HUES6 (cell line): Measurements from ENCODE around the gene TMBIM6.
"Not testable (repeated sequence)": the region's sequence is repeated elsewhere in the genome, so short reads cannot be mapped to it uniquely, and the experiment has no call there.

Experiments
- H3K27ac ChIP-seq: 2 replicates; pipeline ENCODE4 v1.7.0; 2013; ENCODE audit warnings: low read depth, mild to moderate bottlenecking, low read length, inconsistent platforms
- H3K27me3 ChIP-seq: 2 replicates; pipeline ENCODE4 v1.6.1; 2013; ENCODE audit warnings: low read length; ENCODE audit not compliant: control insufficient read depth, insufficient read depth
- H3K36me3 ChIP-seq: 2 replicates; pipeline ENCODE4 v1.6.1; 2013; ENCODE audit warnings: low read length; ENCODE audit not compliant: control insufficient read depth, insufficient read depth
- H3K4me1 ChIP-seq: 2 replicates; pipeline ENCODE4 v1.6.1; 2013; ENCODE audit warnings: low read length; ENCODE audit not compliant: control insufficient read depth, insufficient read depth
- H3K4me3 ChIP-seq: 2 replicates; pipeline ENCODE4 v1.5.1; 2013; ENCODE audit warnings: low read depth, low read length
- H3K9ac ChIP-seq: one replicate; pipeline ENCODE4 v1.6.1; 2013; ENCODE audit warnings: mild to moderate bottlenecking, low read length
- H3K9me3 ChIP-seq: 2 replicates; pipeline ENCODE4 v1.6.1; 2013; ENCODE audit warnings: low read depth, low read length; ENCODE audit not compliant: control insufficient read depth, insufficient read depth

Gene TMBIM6

DNA sequence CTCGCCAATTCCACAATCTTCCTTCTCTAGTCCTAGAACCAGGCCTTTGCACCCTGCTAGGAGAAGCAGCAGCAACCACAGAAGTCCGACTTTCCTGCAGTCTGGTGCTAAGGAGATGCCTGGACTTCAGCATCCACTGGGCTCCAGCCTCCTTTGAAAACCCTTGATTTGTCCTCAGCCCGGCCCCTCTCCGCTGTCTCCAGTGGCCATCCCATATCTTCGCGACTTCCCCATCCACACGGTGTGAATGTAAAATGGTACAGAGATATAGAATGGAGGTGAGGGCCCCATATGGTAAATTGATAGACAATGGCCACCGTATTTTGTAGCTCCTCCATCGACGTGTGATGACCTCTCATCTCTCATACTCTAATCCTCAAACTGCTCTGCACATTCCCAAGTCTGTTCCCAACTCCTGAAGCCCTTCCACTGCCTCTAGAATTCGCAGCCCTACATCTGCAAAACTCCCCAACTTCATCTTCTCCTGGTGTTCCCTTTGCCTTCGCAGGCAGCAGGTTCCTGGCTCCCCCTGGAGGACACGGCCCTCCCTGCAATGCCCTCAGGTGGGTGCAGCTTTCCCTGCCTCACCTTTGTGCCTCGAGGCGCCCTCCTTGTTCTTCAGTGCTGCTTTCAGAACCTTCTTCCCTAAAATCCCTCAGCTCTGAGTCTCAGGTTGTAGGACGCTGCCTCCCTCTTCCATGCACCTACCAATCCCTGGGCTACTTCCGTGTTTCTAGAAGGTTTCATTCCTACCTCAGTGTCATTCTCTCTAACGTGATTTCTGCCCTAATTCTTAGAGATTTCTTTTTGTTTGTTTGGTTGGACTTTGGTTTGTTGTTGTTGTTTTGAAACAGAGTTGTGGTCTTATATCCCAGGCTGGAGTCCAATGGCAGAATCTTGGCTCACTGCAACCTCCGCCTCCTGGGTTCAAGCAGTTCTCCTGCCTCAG lies 36.7 kb downstream of the TMBIM6 start:
- no peak overlapping the region for H3K27ac ChIP-seq
- no peaks in the 10 kb centered on the region for H3K9me3 ChIP-seq
- no peak overlapping the region for H3K4me3 ChIP-seq
- no peak overlapping the region for H3K9ac ChIP-seq
- no peaks in the 10 kb centered on the region for H3K36me3 ChIP-seq
- peaks cover 10% of the 10 kb centered on the region; the same call in 1 of the 2 replicates for H3K27me3 ChIP-seq
- H3K4me1 ChIP-seq = no peaks in the 10 kb centered on the region

DNA sequence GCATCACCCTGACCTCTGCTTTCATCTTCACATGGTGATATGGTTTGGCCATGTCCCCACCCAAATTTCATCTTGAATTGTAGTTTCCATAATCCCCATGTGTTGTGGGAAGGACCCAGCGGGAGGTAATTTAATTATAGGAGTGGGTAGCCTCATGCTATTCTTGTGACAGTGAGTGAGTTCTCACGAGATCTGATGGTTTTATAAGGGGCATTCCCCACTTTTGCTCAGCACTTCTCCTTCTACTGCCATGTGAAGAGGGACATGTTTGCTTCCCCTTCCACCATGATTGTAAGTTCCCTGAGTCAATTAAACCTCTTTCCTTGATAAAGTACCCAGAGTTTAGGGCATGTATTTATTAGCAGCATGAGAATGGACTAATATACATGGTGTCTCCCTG lies 38.2 kb downstream of the TMBIM6 start:
- Histone ChIP-seq H3K9me3 (no peaks in the 10 kb centered on the region), H3K4me3 (no peak overlapping the region), H3K9ac (no peak overlapping the region), H3K4me1 (no peaks in the 10 kb centered on the region), H3K36me3 (no peaks in the 10 kb centered on the region), H3K27me3 (peaks cover 10% of the 10 kb centered on the region; the same call in 1 of the 2 replicates), H3K27ac (no peak overlapping the region)

DNA sequence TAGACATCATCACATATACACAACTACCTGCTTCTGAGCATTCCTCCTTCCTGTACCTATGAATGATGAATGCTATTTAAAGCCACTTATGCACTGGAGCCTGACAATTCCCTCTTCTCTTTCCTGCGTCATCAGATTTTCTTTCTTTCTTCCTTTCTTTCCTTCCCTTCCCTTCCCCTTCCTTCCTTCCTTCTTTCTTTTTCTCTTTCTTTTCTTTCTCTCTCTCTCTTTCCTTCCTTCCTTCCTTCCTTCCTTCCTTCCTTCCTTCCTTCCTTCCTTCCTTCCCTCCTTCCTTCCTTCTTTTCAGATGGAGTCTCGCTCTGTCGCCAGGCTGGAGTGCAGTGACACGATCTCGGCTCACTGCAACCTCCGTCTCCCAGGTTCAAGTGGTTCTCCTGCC lies 39.6 kb downstream of the TMBIM6 start:
- H3K9me3 ChIP-seq, H3K4me3 ChIP-seq, H3K36me3 ChIP-seq, H3K4me1 ChIP-seq, H3K27ac ChIP-seq, H3K9ac ChIP-seq: not testable (repeated sequence)
- peaks cover 10% of the 10 kb centered on the region; the same call in 1 of the 2 replicates for H3K27me3 ChIP-seq

DNA sequence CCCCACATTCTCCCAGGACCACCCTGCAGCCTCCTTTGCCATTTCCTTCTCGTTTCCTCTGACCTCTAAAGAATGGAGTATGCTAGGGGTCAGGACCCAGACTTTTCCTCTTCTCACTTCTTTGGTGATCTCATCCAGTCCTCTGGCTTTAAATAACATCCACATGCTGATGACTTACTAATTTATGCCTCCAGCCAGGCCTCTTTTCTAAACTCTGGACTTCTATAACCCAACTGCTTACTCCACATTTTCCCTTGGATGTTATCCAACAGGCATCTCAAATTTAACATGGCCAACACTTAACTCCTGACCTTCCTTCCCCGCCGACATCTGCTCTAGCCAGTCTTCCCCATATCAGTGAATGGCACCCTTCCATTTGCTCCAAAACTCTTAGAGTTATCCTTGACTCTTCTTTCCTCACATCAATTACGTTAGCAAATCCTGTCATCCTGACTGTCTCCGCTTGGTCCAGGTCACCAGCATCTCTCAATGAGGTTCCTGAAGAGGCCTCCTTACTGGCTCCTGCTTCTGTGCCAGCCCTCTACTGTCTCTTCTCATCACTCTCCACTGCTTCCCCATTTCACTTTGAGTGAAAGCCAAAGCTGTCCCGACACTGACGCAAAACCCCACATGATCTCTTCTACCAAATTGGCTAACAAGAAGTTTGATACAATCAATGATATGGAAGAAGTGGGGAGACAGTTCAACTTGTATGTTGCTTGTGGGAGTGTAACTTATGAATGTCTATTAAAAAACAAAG lies 42.7 kb downstream of the TMBIM6 start:
- H3K27ac ChIP-seq = no peak overlapping the region
- H3K9me3 ChIP-seq = peaks cover 8% of the 10 kb centered on the region
- peaks cover 10% of the 10 kb centered on the region; the same call in 1 of the 2 replicates for H3K27me3 ChIP-seq
- H3K36me3 ChIP-seq = no peaks in the 10 kb centered on the region
- H3K4me3 ChIP-seq = no peak overlapping the region
- no peak overlapping the region for H3K9ac ChIP-seq
- no peaks in the 10 kb centered on the region for H3K4me1 ChIP-seq

DNA sequence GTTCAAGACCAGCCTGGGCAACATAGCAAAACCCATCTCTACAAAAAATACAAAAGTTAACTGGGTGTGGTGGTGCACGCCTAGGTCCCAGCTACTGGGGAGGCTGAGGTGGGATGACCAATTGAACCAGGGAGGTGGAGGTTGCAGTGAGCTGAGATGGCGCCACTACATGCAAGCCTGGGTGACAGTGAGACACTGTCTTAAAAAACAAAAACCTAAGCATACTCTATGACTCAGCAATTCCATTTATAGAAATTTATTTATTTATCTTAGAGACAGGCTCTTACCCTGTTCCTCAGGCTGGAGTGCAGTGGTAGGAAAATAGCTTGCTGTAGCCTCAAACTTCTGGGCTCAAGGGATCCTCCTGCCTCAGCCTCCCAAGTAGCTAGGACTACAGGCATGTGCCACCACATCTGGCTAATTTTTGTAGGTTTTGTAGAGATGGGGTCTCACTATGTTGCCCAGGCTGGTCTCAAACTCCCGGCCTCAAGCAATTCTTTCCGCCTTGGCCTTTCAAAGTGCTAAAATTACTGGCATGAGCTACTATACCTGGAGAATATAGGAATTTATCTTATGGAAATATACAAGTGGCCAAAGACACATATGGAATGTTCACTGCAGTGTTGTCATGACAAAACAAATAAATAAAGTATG lies 43.5 kb downstream of the TMBIM6 start:
- Histone ChIP-seq H3K4me3 (no peak overlapping the region), H3K9ac (no peak overlapping the region), H3K9me3 (peaks cover 8% of the 10 kb centered on the region), H3K4me1 (no peaks in the 10 kb centered on the region), H3K27ac (no peak overlapping the region), H3K27me3 (peaks cover 6% of the 10 kb centered on the region; the same call in 1 of the 2 replicates), H3K36me3 (no peaks in the 10 kb centered on the region)

DNA sequence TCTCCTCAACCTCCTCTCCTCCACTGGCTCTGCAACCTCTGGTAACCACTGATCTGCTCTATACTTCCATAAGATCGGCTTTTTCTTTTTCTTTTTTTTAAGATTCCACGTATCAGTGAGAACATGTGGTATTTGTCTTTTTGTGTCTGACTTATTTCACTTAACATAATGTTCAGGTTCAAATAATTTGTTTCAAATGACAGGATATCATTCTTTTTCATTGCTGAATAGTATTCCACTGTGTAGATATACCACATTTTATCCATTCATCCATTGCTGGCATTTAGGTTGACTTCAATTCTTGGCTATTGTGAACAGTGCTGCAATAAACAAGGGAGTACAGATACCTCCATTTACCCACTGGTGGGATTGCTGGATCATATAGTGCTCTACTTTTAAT lies 46.3 kb downstream of the TMBIM6 start:
- Histone ChIP-seq H3K9me3 (peaks cover 8% of the 10 kb centered on the region), H3K4me1 (peaks cover 5% of the 10 kb centered on the region; the same call in 1 of the 2 replicates), H3K36me3 (peaks cover 9% of the 10 kb centered on the region), H3K4me3 (no peak overlapping the region), H3K27me3 (no peaks in the 10 kb centered on the region), H3K9ac (no peak overlapping the region), H3K27ac (no peak overlapping the region)

DNA sequence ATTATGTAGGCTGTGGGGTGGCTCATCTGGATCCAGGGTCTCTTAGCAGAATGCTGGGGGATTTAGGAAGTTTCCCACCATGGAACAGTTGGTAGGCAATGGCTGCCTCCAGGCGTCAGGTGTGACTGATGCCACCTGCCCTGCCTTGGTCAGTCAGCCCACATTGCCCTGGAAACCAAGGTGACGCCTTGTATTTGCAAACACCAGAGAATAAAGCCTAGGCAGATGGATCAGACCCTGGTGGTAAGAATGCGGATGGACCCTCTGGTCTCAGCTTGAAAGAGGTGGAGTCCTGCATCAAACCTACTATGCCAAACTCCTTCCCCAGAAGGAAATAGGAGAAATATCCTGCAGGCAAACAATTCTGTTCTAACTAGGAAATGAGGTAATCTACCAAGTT lies 48.6 kb downstream of the TMBIM6 start:
- no peak overlapping the region for H3K9ac ChIP-seq
- no peak overlapping the region for H3K4me3 ChIP-seq
- no peaks in the 10 kb centered on the region for H3K27me3 ChIP-seq
- H3K4me1 ChIP-seq = peaks cover 5% of the 10 kb centered on the region; the same call in 1 of the 2 replicates
- peaks cover 13% of the 10 kb centered on the region for H3K36me3 ChIP-seq
- peaks cover 8% of the 10 kb centered on the region for H3K9me3 ChIP-seq
- H3K27ac ChIP-seq = no peak overlapping the region

DNA sequence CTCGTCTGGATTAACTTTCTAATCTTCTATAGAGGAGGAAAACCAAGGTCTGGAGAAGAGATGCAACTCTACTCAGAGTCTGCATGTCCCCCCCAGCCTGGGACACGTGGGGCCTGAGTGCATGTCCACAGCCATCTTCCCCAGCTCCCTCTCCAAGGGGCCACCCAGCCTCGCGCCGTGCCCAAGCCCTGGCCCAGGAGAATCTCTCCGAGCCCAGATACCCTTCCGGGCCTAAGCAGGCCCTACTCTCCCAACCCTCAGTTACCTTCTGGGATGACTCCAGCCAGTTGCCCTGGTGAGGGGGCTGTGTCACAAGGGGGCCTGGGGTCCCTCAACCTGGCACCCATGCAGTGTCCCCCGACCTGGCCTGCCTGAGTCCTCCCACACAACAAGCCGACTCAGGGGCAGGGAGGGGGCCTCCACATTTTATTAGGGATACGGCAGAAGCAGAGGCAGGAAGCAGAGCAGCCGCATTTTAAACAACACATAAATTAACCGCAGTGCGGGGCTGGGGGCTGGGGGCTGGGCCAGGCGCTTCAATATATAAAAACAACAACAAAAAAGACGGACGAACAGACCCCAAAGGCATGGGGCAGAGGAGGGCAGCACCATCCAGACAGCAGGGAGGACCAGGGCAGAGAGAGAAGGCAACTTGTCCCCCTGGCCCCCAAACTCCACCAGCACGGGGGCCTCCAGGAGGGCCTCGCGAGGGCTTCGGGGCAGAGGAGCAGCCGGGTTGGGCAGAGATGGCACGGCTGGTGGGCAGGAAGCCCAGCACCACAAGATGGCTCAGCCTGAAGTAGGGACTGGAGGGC lies 49.6 kb downstream of the TMBIM6 start:
- H3K9ac ChIP-seq = no peak overlapping the region
- H3K4me1 ChIP-seq = peaks cover 5% of the 10 kb centered on the region; the same call in 1 of the 2 replicates
- peak overlapping the region; percentile 51; the same call in 1 of the 2 replicates for H3K27ac ChIP-seq
- H3K9me3 ChIP-seq = peaks cover 8% of the 10 kb centered on the region
- peaks cover 13% of the 10 kb centered on the region for H3K36me3 ChIP-seq
- no peaks in the 10 kb centered on the region for H3K27me3 ChIP-seq
- H3K4me3 ChIP-seq = no peak overlapping the region

DNA sequence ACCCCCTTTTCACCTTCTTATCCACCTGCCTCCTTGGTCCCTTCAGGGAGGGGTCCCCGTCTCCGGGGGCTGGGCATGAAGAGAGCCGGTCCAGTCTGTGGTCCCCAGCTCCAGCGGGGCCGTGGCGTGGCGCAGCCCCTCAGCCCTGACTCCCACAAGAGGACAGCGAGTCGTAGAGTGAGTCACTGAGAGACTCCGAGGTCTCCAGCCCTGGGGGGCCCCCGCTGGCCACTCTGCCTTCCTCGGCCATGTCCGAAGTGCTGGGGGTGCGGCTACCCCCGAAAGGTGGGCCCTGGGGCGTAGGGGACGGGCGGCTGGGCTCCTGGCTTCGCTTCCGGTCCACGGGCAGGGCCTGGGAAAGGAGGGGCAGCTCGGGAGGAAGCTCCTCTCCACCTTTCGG lies 50.3 kb downstream of the TMBIM6 start:
- H3K36me3 ChIP-seq = peaks cover 15% of the 10 kb centered on the region
- 0 out of 2 replicates have a peak overlapping the region, but pooled peaks have one; percentile 51 for H3K27ac ChIP-seq
- H3K27me3 ChIP-seq = no peaks in the 10 kb centered on the region
- peaks cover 8% of the 10 kb centered on the region for H3K9me3 ChIP-seq
- H3K4me3 ChIP-seq = no peak overlapping the region
- H3K4me1 ChIP-seq = peaks cover 5% of the 10 kb centered on the region; the same call in 1 of the 2 replicates
- H3K9ac ChIP-seq = no peak overlapping the region
